Activated CD4-positive, alpha-beta T cell treated with anti-CD3 and anti-CD28 coated beads, Interleukin-2, amount 10 ng/mL, durations not matched to agents 24 days and 14 days (primary cell): ENCODE results near the gene ARMC9. TPM values are rescaled to one million over a fixed set of nuclear protein-coding genes. Genes with fewer than 3 reads are reported as not detected.

Source experiments
- DNase-seq: peaks from one replicate; pipeline ENCODE4 v3.0.0; 2022
- H3K27ac Mint-ChIP-seq: one replicate; pipeline ENCODE4 v1.8.0; 2022; ENCODE audit warnings: mild to moderate bottlenecking, mixed read lengths
- H3K27me3 Mint-ChIP-seq: one replicate; pipeline ENCODE4 v1.8.0; 2022; ENCODE audit warnings: mixed read lengths
- H3K36me3 Mint-ChIP-seq: one replicate; pipeline ENCODE4 v1.8.0; 2022; ENCODE audit warnings: low read depth, mild to moderate bottlenecking, mixed read lengths
- H3K4me1 Mint-ChIP-seq: one replicate; pipeline ENCODE4 v1.8.0; 2021; ENCODE audit warnings: mixed read lengths
- H3K4me3 Mint-ChIP-seq: one replicate; pipeline ENCODE4 v1.8.0; 2022; ENCODE audit warnings: mild to moderate bottlenecking, moderate library complexity, mixed read lengths
- H3K9me3 Mint-ChIP-seq: one replicate; pipeline ENCODE4 v1.8.0; 2021; ENCODE audit warnings: mixed read lengths
- intact Hi-C: fragments of 100-400 bp; cut with micrococcal nuclease; formaldehyde crosslinking; loops from one replicate; pipeline ENCODE4 v1.15.1; 2023
- total RNA-seq: library from RNA; stranded (reverse); gene quantifications from 2 replicates; pipeline ENCODE4 v1.2.3, GENCODE V29; 2022

The ARMC9 gene
- total RNA-seq, 1 donor from 2014 or later = 5.9 TPM

- H3K9me3 Mint-ChIP-seq = no peaks in the 10 kb centered on the region
- peaks cover 15% of the 10 kb centered on the region for H3K27me3 Mint-ChIP-seq
- H3K4me1 Mint-ChIP-seq = no peaks in the 10 kb centered on the region
- H3K27ac Mint-ChIP-seq = no peak overlapping the region
- intact Hi-C loops = no loop called here
- no peak for DNase-seq
- no peaks in the 10 kb centered on the region for H3K36me3 Mint-ChIP-seq
- no peak overlapping the region for H3K4me3 Mint-ChIP-seq
Observed at GRCh38 chr2:231351648-231352047, 153.2 kb downstream of the ARMC9 start.

GRCh38 chr2:231353469-231353868, 155.0 kb downstream of the ARMC9 start:
- Mint-ChIP-seq H3K4me3 (no peak overlapping the region), H3K27ac (no peak overlapping the region)

GRCh38 chr2:231355508-231356465, 157.4 kb downstream of the ARMC9 start:
- H3K36me3 Mint-ChIP-seq = no peaks in the 10 kb centered on the region
- no peaks in the 10 kb centered on the region for H3K4me1 Mint-ChIP-seq

More at GRCh38 chr2:231353469-231353868, 155.0 kb downstream of the ARMC9 start:
- H3K27me3 Mint-ChIP-seq = peaks cover 5% of the 10 kb centered on the region
- DNase-seq = no peak
- intact Hi-C loops = no loop called here
- H3K4me1 Mint-ChIP-seq = no peaks in the 10 kb centered on the region
- no peaks in the 10 kb centered on the region for H3K36me3 Mint-ChIP-seq
- H3K9me3 Mint-ChIP-seq = no peaks in the 10 kb centered on the region

GRCh38 chr2:231356466-231356844, 158.0 kb downstream of the ARMC9 start:
- H3K4me1 Mint-ChIP-seq = no peaks in the 10 kb centered on the region
- no peak overlapping the region for H3K27ac Mint-ChIP-seq
- no peaks in the 10 kb centered on the region for H3K36me3 Mint-ChIP-seq
- DNase-seq = no peak
- no peaks in the 10 kb centered on the region for H3K27me3 Mint-ChIP-seq
- intact Hi-C loops = no loop called here
- no peaks in the 10 kb centered on the region for H3K9me3 Mint-ChIP-seq
- H3K4me3 Mint-ChIP-seq = no peak overlapping the region

More at GRCh38 chr2:231355508-231356465, 157.4 kb downstream of the ARMC9 start:
- no peak for DNase-seq
- Mint-ChIP-seq H3K27me3 (no peaks in the 10 kb centered on the region), H3K9me3 (no peaks in the 10 kb centered on the region), H3K27ac (no peak overlapping the region), H3K4me3 (no peak overlapping the region)
- intact Hi-C loops = no loop called here

- Mint-ChIP-seq H3K27me3 (no peaks in the 10 kb centered on the region), H3K9me3 (no peaks in the 10 kb centered on the region)
- intact Hi-C loops = no loop called here
Observed at GRCh38 chr2:231357048-231357447, 158.6 kb downstream of the ARMC9 start.

GRCh38 chr2:231357931-231358330, 159.5 kb downstream of the ARMC9 start:
- Mint-ChIP-seq H3K27me3 (peaks cover 2% of the 10 kb centered on the region), H3K4me1 (peaks cover 8% of the 10 kb centered on the region)
- no peak for DNase-seq

More at GRCh38 chr2:231357048-231357447, 158.6 kb downstream of the ARMC9 start:
- DNase-seq = no peak
- peaks cover 2% of the 10 kb centered on the region for H3K4me1 Mint-ChIP-seq
- H3K27ac Mint-ChIP-seq = no peak overlapping the region
- no peak overlapping the region for H3K4me3 Mint-ChIP-seq
- no peaks in the 10 kb centered on the region for H3K36me3 Mint-ChIP-seq

GRCh38 chr2:231359441-231359840, 161.0 kb downstream of the ARMC9 start:
- DNase-seq = no peak
- peaks cover 2% of the 10 kb centered on the region for H3K27me3 Mint-ChIP-seq
- peaks cover 9% of the 10 kb centered on the region for H3K4me1 Mint-ChIP-seq
- no peak overlapping the region for H3K4me3 Mint-ChIP-seq
- intact Hi-C loops = no loop called here
- no peak overlapping the region for H3K27ac Mint-ChIP-seq
- H3K9me3 Mint-ChIP-seq = no peaks in the 10 kb centered on the region
- H3K36me3 Mint-ChIP-seq = no peaks in the 10 kb centered on the region

More at GRCh38 chr2:231357931-231358330, 159.5 kb downstream of the ARMC9 start:
- H3K4me3 Mint-ChIP-seq = no peak overlapping the region
- no peaks in the 10 kb centered on the region for H3K9me3 Mint-ChIP-seq
- H3K36me3 Mint-ChIP-seq = no peaks in the 10 kb centered on the region
- intact Hi-C loops = no loop called here
- no peak overlapping the region for H3K27ac Mint-ChIP-seq

- no peak for DNase-seq
- intact Hi-C loops = no loop called here
- Mint-ChIP-seq H3K4me1 (peaks cover 9% of the 10 kb centered on the region), H3K27ac (no peak overlapping the region), H3K4me3 (no peak overlapping the region), H3K36me3 (no peaks in the 10 kb centered on the region), H3K27me3 (peaks cover 2% of the 10 kb centered on the region), H3K9me3 (no peaks in the 10 kb centered on the region)
Observed at GRCh38 chr2:231359948-231360347, 161.5 kb downstream of the ARMC9 start.

GRCh38 chr2:231360401-231360800, 162.0 kb downstream of the ARMC9 start:
- intact Hi-C loops = no loop called here
- Mint-ChIP-seq H3K36me3 (no peaks in the 10 kb centered on the region), H3K4me1 (peaks cover 9% of the 10 kb centered on the region), H3K27me3 (peaks cover 2% of the 10 kb centered on the region), H3K27ac (no peak overlapping the region), H3K9me3 (no peaks in the 10 kb centered on the region), H3K4me3 (no peak overlapping the region)
- no peak for DNase-seq

- H3K36me3 Mint-ChIP-seq = no peaks in the 10 kb centered on the region
- H3K27me3 Mint-ChIP-seq = peaks cover 2% of the 10 kb centered on the region
- no peaks in the 10 kb centered on the region for H3K9me3 Mint-ChIP-seq
- intact Hi-C loops = no loop called here
- no peak overlapping the region for H3K4me3 Mint-ChIP-seq
- H3K4me1 Mint-ChIP-seq = peaks cover 9% of the 10 kb centered on the region
- no peak overlapping the region for H3K27ac Mint-ChIP-seq
- no peak for DNase-seq
Observed at GRCh38 chr2:231360881-231361371, 162.5 kb downstream of the ARMC9 start.

- Mint-ChIP-seq H3K27me3 (peaks cover 2% of the 10 kb centered on the region), H3K27ac (peak overlapping the region; percentile 18), H3K9me3 (no peaks in the 10 kb centered on the region), H3K4me1 (peaks cover 9% of the 10 kb centered on the region), H3K4me3 (no peak overlapping the region), H3K36me3 (no peaks in the 10 kb centered on the region)
- intact Hi-C loops = no loop called here
- peak; percentile 68 for DNase-seq
Observed at GRCh38 chr2:231361701-231362554, 163.5 kb downstream of the ARMC9 start.

- peak overlapping the region; percentile 12 for H3K27ac Mint-ChIP-seq
- H3K27me3 Mint-ChIP-seq = peaks cover 2% of the 10 kb centered on the region
- H3K36me3 Mint-ChIP-seq = no peaks in the 10 kb centered on the region
- DNase-seq = no peak
- intact Hi-C loops = no loop called here
- no peaks in the 10 kb centered on the region for H3K9me3 Mint-ChIP-seq
- H3K4me3 Mint-ChIP-seq = no peak overlapping the region
- peaks cover 9% of the 10 kb centered on the region for H3K4me1 Mint-ChIP-seq
Observed at GRCh38 chr2:231362555-231363184, 164.2 kb downstream of the ARMC9 start.

- intact Hi-C loops = no loop called here
- Mint-ChIP-seq H3K27me3 (peaks cover 2% of the 10 kb centered on the region), H3K9me3 (no peaks in the 10 kb centered on the region), H3K36me3 (no peaks in the 10 kb centered on the region), H3K27ac (no peak overlapping the region), H3K4me1 (peaks cover 9% of the 10 kb centered on the region), H3K4me3 (no peak overlapping the region)
- no peak for DNase-seq
Observed at GRCh38 chr2:231364061-231364460, 165.6 kb downstream of the ARMC9 start.
